ENCODE results near the gene RUNX2. TPM values are rescaled to one million over a fixed set of nuclear protein-coding genes. Genes with fewer than 3 reads are reported as not detected.

Gene RUNX2
- total and polyA plus RNA-seq, 9 of the 15 experiments (the other 6 are each of a cell fraction or from before 2014, with no cell fraction given) = 0.29 to 1.00 (median 0.43) TPM

DNA sequence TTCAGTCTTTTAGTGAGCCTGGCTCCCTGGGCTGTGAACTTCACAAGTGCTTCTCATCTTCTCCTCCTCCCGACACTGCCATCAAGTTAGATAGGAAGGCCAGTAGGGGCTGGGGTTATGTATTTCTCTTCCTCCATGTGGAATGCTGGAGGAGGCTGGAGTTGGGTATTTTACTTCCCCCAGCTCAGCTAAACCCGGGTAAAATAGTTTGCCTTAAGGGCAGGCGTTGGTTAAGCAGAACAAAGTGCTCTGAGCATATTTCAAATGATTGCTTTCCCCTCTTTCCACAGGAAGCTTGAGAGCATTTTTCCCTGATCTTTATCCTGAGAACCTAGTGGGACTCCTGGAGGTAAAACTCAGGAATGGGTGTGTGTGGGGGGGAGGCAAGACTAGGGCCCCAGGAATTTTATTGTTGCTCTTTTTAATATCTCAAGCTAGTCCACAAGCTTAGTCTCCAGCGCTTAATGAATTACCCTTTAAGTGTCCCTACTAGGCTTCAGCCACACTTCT, 66.5 kb downstream of the RUNX2 start:
- Histone ChIP-seq H4K20me1 (replicated peaks; ENCODE audit: control insufficient read depth, insufficient read depth, low read length) (no peaks in the 10 kb centered on the region), H3K9me1 (ENCODE audit: control insufficient read depth, insufficient read depth, low read length) (no peaks in the 10 kb centered on the region), H3K4me3 (no peak overlapping the region), H2AFZ (ENCODE audit: low read depth, low read length) (no peak overlapping the region), H3K9ac (ENCODE audit: insufficient read depth in 1 of 2, low read depth in 2 of 2, low read length in 2 of 2) (no peak overlapping the region), H3K9me3 (replicated peaks; ENCODE audit: control insufficient read depth, insufficient read depth, low read depth, low read length) (no peaks in the 10 kb centered on the region), H3K4me2 (ENCODE audit: insufficient read depth, low read length) (no peak overlapping the region), H3K27ac (ENCODE audit: extremely low read depth, low read depth, low read length) (no peak overlapping the region), H3K27me3 (ENCODE audit: control insufficient read depth in 2 of 2, insufficient read depth in 2 of 2, low read length in 2 of 2) (no peaks in the 10 kb centered on the region), H3K4me1 (replicated peaks in 1 of 2; ENCODE audit: control insufficient read depth in 2 of 2, insufficient read depth in 2 of 2, low read length in 2 of 2) (no peaks in the 10 kb centered on the region), H3K36me3 (ENCODE audit: control insufficient read depth, insufficient read depth, low read length) (no peaks in the 10 kb centered on the region), H3K79me2 (ENCODE audit: control insufficient read depth, insufficient read depth, low read length) (no peaks in the 10 kb centered on the region)
- CTCF ChIA-PET (ENCODE audit: low intra/inter-chr PET ratio) = no interaction called here
- intact Hi-C loops (cut with micrococcal nuclease) (no loop called here), in situ Hi-C loops (cut with MboI) (no loop called here)
- no TSS peak for BruUV-seq (replicated peaks)
- no peak for FAIRE-seq
- TF ChIP-seq JUN (IDR thresholded peaks at IDR 0.05; ENCODE audit: borderline replicate concordance, low read depth, low read length) = no peak
- TF ChIP-seq JUN (CRISPR knock-in tag; IDR thresholded peaks at IDR 0.05; ENCODE audit: borderline replicate concordance) = no peak
- TF ChIP-seq RB1 (IDR thresholded peaks at IDR 0.05; ENCODE audit: low read depth) = no peak
- TF ChIP-seq NONO (IDR thresholded peaks at IDR 0.05; ENCODE audit: low read depth in 2 of 2, low read length in 1 of 2) = no peak
- no peak for TF ChIP-seq CSDE1 (IDR thresholded peaks at IDR 0.05)
- TF ChIP-seq, protein P1, sequence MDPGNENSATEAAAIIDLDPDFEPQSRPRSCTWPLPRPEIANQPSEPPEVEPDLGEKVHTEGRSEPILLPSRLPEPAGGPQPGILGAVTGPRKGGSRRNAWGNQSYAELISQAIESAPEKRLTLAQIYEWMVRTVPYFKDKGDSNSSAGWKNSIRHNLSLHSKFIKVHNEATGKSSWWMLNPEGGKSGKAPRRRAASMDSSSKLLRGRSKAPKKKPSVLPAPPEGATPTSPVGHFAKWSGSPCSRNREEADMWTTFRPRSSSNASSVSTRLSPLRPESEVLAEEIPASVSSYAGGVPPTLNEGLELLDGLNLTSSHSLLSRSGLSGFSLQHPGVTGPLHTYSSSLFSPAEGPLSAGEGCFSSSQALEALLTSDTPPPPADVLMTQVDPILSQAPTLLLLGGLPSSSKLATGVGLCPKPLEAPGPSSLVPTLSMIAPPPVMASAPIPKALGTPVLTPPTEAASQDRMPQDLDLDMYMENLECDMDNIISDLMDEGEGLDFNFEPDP (CRISPR knock-in tag; IDR thresholded peaks at IDR 0.05) = no peak
- TF ChIP-seq YBX1 (IDR thresholded peaks at IDR 0.05) = no peak
- no peak for TF ChIP-seq BDP1 (IDR thresholded peaks at IDR 0.05; ENCODE audit: insufficient read depth, insufficient read length)
- no peak for TF ChIP-seq CCNT2 (IDR thresholded peaks at IDR 0.05; ENCODE audit: borderline replicate concordance, extremely low read depth, insufficient read length, low read depth, low read length)
- TF ChIP-seq RUNX1 (IDR thresholded peaks at IDR 0.05; ENCODE audit: low read depth) = no peak
- TF ChIP-seq TCF7 (IDR thresholded peaks at IDR 0.05; ENCODE audit: borderline replicate concordance) = no peak
- no peak for ATAC-seq
- DNase-seq (ENCODE audit: extremely low read depth in 1 of 4, low spot score in 3 of 4) = no peak
- WGBS (ENCODE audit: insufficient coverage, low coverage, missing lambda C conversion rate) = 14% methylated on average over 4 of the region's 4 CpGs
- POLR2A ChIA-PET = interaction anchor here (0.7 to 1.5 kb wide), 4 partner anchors 12 to 63 kb away, joined by 3 read pairs; no protein-coding TSS in a partner anchor

Data from K562 (cell line).